ENCODE measurements around the gene ACAT1. TPM values are rescaled to one million over a fixed set of nuclear protein-coding genes. Genes with fewer than 3 reads are reported as not detected.

ACAT1 gene
- polyA plus RNA-seq, 1 of the 3 experiments (the other 2 are of a cell fraction): 78.8 TPM

- TF ChIP-seq, protein P1, sequence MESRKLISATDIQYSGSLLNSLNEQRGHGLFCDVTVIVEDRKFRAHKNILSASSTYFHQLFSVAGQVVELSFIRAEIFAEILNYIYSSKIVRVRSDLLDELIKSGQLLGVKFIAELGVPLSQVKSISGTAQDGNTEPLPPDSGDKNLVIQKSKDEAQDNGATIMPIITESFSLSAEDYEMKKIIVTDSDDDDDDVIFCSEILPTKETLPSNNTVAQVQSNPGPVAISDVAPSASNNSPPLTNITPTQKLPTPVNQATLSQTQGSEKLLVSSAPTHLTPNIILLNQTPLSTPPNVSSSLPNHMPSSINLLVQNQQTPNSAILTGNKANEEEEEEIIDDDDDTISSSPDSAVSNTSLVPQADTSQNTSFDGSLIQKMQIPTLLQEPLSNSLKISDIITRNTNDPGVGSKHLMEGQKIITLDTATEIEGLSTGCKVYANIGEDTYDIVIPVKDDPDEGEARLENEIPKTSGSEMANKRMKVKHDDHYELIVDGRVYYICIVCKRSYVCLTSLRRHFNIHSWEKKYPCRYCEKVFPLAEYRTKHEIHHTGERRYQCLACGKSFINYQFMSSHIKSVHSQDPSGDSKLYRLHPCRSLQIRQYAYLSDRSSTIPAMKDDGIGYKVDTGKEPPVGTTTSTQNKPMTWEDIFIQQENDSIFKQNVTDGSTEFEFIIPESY (IDR thresholded peaks at IDR 0.05; ENCODE audit: borderline replicate concordance, low read depth): no peak
- TF ChIP-seq SIN3A (IDR thresholded peaks at IDR 0.05; ENCODE audit: borderline replicate concordance, low read depth, low read length): no peak
Measured at GRCh38 chr11:108137212-108137611, 15.8 kb downstream of the ACAT1 start (continued).

DNA sequence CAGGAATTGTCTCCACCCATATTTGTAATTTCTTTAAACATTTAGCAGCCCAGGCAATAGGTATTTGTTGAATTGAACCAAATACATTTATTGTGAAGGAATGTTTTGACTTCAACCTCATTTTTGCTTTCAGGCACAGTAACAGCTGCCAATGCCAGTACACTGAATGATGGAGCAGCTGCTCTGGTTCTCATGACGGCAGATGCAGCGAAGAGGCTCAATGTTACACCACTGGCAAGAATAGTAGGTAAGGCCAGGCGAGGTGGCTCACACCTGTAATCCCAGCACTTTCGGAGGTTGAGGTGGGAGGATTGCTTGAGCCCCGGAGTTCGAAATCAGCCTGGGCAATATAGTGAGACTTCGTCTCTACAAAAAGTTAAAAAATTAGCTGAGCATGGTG is 20.9 kb downstream of the ACAT1 start:
- TF ChIP-seq YY1 (IDR thresholded peaks at IDR 0.05; ENCODE audit: low read depth) (no peak), NRF1 (IDR thresholded peaks at IDR 0.05; ENCODE audit: low read depth, low read length) (no peak), CTCF (IDR thresholded peaks at IDR 0.05) (no peak), MXI1 (IDR thresholded peaks at IDR 0.05; ENCODE audit: low read depth, low read length) (no peak), RAD21 (IDR thresholded peaks at IDR 0.05; ENCODE audit: low read length) (no peak), TCF12 (IDR thresholded peaks at IDR 0.05) (no peak), REST (IDR thresholded peaks at IDR 0.05; ENCODE audit: low read depth, low read length) (no peak), FOXM1 (IDR thresholded peaks at IDR 0.05; ENCODE audit: low read depth) (no peak), GATA2 (CRISPR knock-in tag; IDR thresholded peaks at IDR 0.05) (no peak), RCOR1 (IDR thresholded peaks at IDR 0.05; ENCODE audit: low read length) (no peak), CHD2 (IDR thresholded peaks at IDR 0.05; ENCODE audit: low read length, partially characterized antibody) (no peak), EZH2phosphoT487 (IDR thresholded peaks at IDR 0.05; ENCODE audit: borderline replicate concordance, low read depth) (no peak), ELF1 (IDR thresholded peaks at IDR 0.05) (no peak), USF2 (IDR thresholded peaks at IDR 0.05; ENCODE audit: borderline replicate concordance, low read depth, low read length) (no peak), GABPA (IDR thresholded peaks at IDR 0.05; ENCODE audit: low read depth) (no peak), NFIC (IDR thresholded peaks at IDR 0.05; ENCODE audit: borderline replicate concordance) (no peak), SMC3 (IDR thresholded peaks at IDR 0.05; ENCODE audit: low read depth, low read length) (no peak)
- TF ChIP-seq, protein P2, sequence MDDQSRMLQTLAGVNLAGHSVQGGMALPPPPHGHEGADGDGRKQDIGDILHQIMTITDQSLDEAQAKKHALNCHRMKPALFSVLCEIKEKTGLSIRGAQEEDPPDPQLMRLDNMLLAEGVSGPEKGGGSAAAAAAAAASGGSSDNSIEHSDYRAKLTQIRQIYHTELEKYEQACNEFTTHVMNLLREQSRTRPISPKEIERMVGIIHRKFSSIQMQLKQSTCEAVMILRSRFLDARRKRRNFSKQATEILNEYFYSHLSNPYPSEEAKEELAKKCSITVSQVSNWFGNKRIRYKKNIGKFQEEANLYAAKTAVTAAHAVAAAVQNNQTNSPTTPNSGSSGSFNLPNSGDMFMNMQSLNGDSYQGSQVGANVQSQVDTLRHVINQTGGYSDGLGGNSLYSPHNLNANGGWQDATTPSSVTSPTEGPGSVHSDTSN (IDR thresholded peaks at IDR 0.05): no peak
- TF ChIP-seq, protein P1 (IDR thresholded peaks at IDR 0.05; ENCODE audit: borderline replicate concordance, low read depth): no peak
- Histone ChIP-seq H3K27me3 (ENCODE audit: insufficient read depth) (no peaks in the 10 kb centered on the region), H3K9me3 (no peaks in the 10 kb centered on the region), H3K9me2 (no peaks in the 10 kb centered on the region), H3K36me3 (replicated peaks in 1 of 2; ENCODE audit: control insufficient read depth in 1 of 2, insufficient read depth in 2 of 2, low read length in 1 of 2) (peaks cover 56 to 73% of the 10 kb centered on the region in 2 experiments), H3K4me2 (no peak overlapping the region), H2AFZ (ENCODE audit: low read depth) (no peak overlapping the region), H3K9ac (no peak overlapping the region), H3K4me3 (ENCODE audit: low read depth in 2 of 2, low read length in 1 of 2) (no peak overlapping the region), H3K79me2 (ENCODE audit: insufficient read depth) (no peaks in the 10 kb centered on the region), H4K20me1 (ENCODE audit: insufficient read depth) (no peaks in the 10 kb centered on the region), H3F3A (replicated peaks; ENCODE audit: insufficient read depth) (peaks cover 4% of the 10 kb centered on the region), H3K4me1 (ENCODE audit: control insufficient read depth in 1 of 2, insufficient read depth in 2 of 2, low read depth in 1 of 2, low read length in 1 of 2) (no peaks in the 10 kb centered on the region), H3K27ac (ENCODE audit: low read depth in 2 of 2, low read length in 1 of 2) (no peak overlapping the region)
- DNase-seq: no peak
- 92% methylated on average over 7 of the region's 7 CpGs for WGBS (ENCODE audit: low lambda C conversion rate)
- ChIA-PET POLR2A (no interaction called here), CTCF (no interaction called here)
